Tibial nerve (tissue), 4 donors: ENCODE data around the gene SGPL1.

Experiments
- EP300 ChIP-seq, 2 donors: sonication (generic); formaldehyde crosslinking; IDR thresholded peaks; one replicate each; pipeline ENCODE4 v1.6.1; 2017; ENCODE audit warnings: antibody characterized with exemption in 2 of 2, mild to moderate bottlenecking in 1 of 2
- TF ChIP-seq, protein P1 (sequence below), 5 experiments: fragments of 200-600 bp in 3 of 5; fragments of 450-650 bp in 2 of 5; sonication (generic) in 3 of 5; IDR thresholded peaks; one replicate each; pipeline ENCODE4 v1.5.1; 2016 to 2019; ENCODE audit warnings: antibody characterized with exemption in 5 of 5, mild to moderate bottlenecking in 3 of 5, moderate library complexity in 2 of 5

GRCh38 chr10:70834441-70835151, 18.8 kb downstream of the SGPL1 start:
- TF ChIP-seq EP300 (IDR thresholded peaks at IDR 0.05), result no peak
- TF ChIP-seq, protein P1, sequence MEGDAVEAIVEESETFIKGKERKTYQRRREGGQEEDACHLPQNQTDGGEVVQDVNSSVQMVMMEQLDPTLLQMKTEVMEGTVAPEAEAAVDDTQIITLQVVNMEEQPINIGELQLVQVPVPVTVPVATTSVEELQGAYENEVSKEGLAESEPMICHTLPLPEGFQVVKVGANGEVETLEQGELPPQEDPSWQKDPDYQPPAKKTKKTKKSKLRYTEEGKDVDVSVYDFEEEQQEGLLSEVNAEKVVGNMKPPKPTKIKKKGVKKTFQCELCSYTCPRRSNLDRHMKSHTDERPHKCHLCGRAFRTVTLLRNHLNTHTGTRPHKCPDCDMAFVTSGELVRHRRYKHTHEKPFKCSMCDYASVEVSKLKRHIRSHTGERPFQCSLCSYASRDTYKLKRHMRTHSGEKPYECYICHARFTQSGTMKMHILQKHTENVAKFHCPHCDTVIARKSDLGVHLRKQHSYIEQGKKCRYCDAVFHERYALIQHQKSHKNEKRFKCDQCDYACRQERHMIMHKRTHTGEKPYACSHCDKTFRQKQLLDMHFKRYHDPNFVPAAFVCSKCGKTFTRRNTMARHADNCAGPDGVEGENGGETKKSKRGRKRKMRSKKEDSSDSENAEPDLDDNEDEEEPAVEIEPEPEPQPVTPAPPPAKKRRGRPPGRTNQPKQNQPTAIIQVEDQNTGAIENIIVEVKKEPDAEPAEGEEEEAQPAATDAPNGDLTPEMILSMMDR (IDR thresholded peaks at IDR 0.05), result no peak
